Uterus (tissue), 2 donors: Measurements from ENCODE around the gene CLCN1.

Experiments
- POLR2A ChIP-seq, 2 donors: fragments of 450-650 bp; IDR thresholded peaks; one replicate each; pipeline ENCODE4 v1.6.1; 2016; ENCODE audit warnings: antibody characterized with exemption in 2 of 2, mild to moderate bottlenecking in 1 of 2, moderate library complexity in 1 of 2
- TF ChIP-seq, protein P1 (sequence below), 4 experiments: fragments of 200-600 bp in 2 of 4; fragments of 450-650 bp in 2 of 4; sonication (generic) in 2 of 4; IDR thresholded peaks; one replicate each; pipeline ENCODE4 v1.5.1; 2016 to 2019; ENCODE audit warnings: antibody characterized with exemption in 4 of 4, mild to moderate bottlenecking in 2 of 4, moderate library complexity in 1 of 4

DNA sequence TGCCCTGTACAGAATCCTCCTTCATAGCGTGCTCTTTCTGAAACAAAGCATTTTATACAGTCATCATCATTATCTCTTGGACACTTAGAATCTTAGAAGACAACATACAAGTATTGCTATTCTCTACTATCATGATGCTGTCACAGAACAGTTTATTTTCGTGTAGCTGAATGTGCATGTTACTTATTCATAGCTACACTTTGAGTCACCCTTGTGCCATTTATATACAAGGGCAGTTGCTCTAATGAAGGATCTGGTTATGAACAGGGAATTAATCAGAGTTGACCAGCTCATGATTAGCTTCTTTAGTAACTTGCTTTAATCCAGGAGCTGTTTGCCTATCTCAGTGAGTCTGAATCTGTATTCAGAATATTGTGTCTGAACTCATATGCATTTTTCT, 16.6 kb upstream of the CLCN1 start:
- TF ChIP-seq, protein P1, sequence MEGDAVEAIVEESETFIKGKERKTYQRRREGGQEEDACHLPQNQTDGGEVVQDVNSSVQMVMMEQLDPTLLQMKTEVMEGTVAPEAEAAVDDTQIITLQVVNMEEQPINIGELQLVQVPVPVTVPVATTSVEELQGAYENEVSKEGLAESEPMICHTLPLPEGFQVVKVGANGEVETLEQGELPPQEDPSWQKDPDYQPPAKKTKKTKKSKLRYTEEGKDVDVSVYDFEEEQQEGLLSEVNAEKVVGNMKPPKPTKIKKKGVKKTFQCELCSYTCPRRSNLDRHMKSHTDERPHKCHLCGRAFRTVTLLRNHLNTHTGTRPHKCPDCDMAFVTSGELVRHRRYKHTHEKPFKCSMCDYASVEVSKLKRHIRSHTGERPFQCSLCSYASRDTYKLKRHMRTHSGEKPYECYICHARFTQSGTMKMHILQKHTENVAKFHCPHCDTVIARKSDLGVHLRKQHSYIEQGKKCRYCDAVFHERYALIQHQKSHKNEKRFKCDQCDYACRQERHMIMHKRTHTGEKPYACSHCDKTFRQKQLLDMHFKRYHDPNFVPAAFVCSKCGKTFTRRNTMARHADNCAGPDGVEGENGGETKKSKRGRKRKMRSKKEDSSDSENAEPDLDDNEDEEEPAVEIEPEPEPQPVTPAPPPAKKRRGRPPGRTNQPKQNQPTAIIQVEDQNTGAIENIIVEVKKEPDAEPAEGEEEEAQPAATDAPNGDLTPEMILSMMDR (IDR thresholded peaks at IDR 0.05) = no peak
- no peak for TF ChIP-seq POLR2A (IDR thresholded peaks at IDR 0.05)
